Measurements from ENCODE around the gene HEMK1. TPM values are rescaled to one million over a fixed set of nuclear protein-coding genes. Genes with fewer than 3 reads are reported as not detected.

The HEMK1 gene
- total RNA-seq, 1 experiment from 2014 or later, result 20.9 TPM

DNA sequence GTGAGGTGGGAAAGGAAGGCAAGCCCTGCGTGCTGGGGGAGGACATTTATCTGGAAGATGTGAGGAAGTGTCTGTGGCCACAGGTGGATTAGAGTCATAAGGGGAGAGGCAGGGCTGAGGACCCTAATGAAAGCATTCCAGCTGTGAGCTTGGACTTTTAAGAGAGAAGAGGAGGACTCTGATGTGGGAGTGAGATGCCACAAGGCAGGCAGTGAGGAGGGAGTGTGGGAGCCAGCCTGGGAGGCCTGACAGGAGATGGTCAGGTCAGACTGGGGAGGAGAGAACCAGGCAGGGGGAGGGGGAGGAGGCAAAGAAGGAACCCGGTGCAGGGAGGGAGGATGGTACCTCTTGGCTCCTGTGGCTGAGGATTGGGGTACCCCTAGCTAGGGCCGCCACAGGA is 68.6 kb downstream of the HEMK1 start (continued):
- no peak for TF ChIP-seq PRDM15 (CRISPR knock-in tag; IDR thresholded peaks at IDR 0.05)

DNA sequence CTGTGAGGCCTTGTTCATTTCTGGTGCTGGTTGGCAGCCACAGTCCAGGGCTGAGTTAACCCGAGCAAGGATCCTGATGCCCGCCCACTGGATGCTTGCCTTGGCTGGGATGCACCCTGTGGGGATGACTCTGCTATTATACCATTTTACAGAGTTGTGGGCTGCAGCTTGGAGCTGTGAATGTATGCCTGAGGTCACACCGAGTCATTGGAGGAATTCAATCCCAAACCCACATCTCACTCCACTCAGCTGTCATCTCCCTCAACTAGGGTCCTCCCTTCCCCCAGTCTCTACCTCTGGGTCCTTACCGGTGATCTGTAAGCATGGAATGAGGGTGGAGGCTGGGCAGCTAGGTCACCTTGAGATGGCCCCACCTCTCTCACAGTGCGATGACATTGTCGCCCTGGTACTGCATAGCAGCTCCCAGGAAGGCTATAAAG is 69.8 kb downstream of the HEMK1 start:
- no peaks in the 10 kb centered on the region for H3K9me3 Mint-ChIP-seq
- peaks cover 11% of the 10 kb centered on the region for H3K36me3 Mint-ChIP-seq
- no peaks in the 10 kb centered on the region for H3K27me3 Mint-ChIP-seq (ENCODE audit: low read depth)
- ATAC-seq, result no peak
- peaks cover 38% of the 10 kb centered on the region for H3K4me1 Mint-ChIP-seq
- H3K27ac Mint-ChIP-seq, result no peak overlapping the region
- no peak overlapping the region for H3K4me3 Mint-ChIP-seq
- TF ChIP-seq OVOL2 (CRISPR knock-in tag; IDR thresholded peaks at IDR 0.05; ENCODE audit: borderline replicate concordance) (no peak), ZNF232 (CRISPR knock-in tag; IDR thresholded peaks at IDR 0.05) (no peak), TEAD4 (CRISPR knock-in tag; IDR thresholded peaks at IDR 0.05) (no peak), STAT6 (CRISPR knock-in tag; conservative IDR thresholded peaks at IDR 0.05; ENCODE audit: low read depth) (no peak), NFYB (CRISPR knock-in tag; conservative IDR thresholded peaks at IDR 0.05; ENCODE audit: low read depth) (no peak), NR1H2 (CRISPR knock-in tag; IDR thresholded peaks at IDR 0.05) (no peak)
- TF ChIP-seq, protein P1, sequence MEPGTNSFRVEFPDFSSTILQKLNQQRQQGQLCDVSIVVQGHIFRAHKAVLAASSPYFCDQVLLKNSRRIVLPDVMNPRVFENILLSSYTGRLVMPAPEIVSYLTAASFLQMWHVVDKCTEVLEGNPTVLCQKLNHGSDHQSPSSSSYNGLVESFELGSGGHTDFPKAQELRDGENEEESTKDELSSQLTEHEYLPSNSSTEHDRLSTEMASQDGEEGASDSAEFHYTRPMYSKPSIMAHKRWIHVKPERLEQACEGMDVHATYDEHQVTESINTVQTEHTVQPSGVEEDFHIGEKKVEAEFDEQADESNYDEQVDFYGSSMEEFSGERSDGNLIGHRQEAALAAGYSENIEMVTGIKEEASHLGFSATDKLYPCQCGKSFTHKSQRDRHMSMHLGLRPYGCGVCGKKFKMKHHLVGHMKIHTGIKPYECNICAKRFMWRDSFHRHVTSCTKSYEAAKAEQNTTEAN (CRISPR knock-in tag; IDR thresholded peaks at IDR 0.05), result no peak
- TF ChIP-seq, protein P2, sequence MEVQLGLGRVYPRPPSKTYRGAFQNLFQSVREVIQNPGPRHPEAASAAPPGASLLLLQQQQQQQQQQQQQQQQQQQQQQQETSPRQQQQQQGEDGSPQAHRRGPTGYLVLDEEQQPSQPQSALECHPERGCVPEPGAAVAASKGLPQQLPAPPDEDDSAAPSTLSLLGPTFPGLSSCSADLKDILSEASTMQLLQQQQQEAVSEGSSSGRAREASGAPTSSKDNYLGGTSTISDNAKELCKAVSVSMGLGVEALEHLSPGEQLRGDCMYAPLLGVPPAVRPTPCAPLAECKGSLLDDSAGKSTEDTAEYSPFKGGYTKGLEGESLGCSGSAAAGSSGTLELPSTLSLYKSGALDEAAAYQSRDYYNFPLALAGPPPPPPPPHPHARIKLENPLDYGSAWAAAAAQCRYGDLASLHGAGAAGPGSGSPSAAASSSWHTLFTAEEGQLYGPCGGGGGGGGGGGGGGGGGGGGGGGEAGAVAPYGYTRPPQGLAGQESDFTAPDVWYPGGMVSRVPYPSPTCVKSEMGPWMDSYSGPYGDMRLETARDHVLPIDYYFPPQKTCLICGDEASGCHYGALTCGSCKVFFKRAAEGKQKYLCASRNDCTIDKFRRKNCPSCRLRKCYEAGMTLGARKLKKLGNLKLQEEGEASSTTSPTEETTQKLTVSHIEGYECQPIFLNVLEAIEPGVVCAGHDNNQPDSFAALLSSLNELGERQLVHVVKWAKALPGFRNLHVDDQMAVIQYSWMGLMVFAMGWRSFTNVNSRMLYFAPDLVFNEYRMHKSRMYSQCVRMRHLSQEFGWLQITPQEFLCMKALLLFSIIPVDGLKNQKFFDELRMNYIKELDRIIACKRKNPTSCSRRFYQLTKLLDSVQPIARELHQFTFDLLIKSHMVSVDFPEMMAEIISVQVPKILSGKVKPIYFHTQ (CRISPR knock-in tag; IDR thresholded peaks at IDR 0.05), result no peak
- ChIA-PET POLR2A (interaction anchor here (0.5 kb wide), 1 partner anchor 209 kb away, joined by 5 read pairs; no protein-coding TSS in a partner anchor), CTCF (interaction anchor here (1.1 to 3.5 kb wide), 2 partner anchors 13 to 23 kb away, joined by 3 to 16 read pairs; partner anchors contain the start of gene MAPKAPK3)
- no peak for DNase-seq (ENCODE audit: low spot score)

DNA sequence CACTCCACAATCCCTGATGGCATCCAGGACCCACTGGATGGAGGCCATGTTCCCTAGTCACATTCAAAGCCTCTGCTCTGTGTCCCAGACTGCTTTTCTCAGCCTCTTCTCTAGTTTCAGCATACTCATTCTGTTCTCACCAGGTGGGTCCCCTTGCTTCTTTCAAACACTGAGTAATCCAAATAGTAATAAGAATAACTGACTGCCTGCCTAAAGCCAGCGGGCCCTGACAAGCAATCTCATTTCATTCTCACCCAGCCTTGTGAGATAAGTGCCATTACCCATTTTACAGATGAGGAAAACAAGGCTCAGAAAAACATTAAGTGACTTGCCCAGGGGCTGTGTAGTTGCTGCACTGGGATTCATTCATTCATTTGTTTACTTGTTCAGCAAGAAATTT is 73.1 kb downstream of the HEMK1 start:
- H3K4me3 Mint-ChIP-seq, result no peak overlapping the region
- ATAC-seq, result no peak
- H3K27ac Mint-ChIP-seq, result no peak overlapping the region
- ChIA-PET CTCF (interaction anchor here (2.6 kb wide), 1 partner anchor 11 kb away, joined by 10 read pairs; no protein-coding TSS in a partner anchor), POLR2A (no interaction called here)
- no peaks in the 10 kb centered on the region for H3K27me3 Mint-ChIP-seq (ENCODE audit: low read depth)
- DNase-seq (ENCODE audit: low spot score), result no peak
- H3K36me3 Mint-ChIP-seq, result peaks cover 15% of the 10 kb centered on the region
- no peaks in the 10 kb centered on the region for H3K9me3 Mint-ChIP-seq
- H3K4me1 Mint-ChIP-seq, result peaks cover 24% of the 10 kb centered on the region
- TF ChIP-seq USF1 (CRISPR knock-in tag; IDR thresholded peaks at IDR 0.05) (no peak), ZNF416 (CRISPR knock-in tag; IDR thresholded peaks at IDR 0.05) (no peak), GTF2I (CRISPR knock-in tag; conservative IDR thresholded peaks at IDR 0.05) (0 out of 2 replicates have a peak, but pooled peaks have one; percentile 56), CDX4 (CRISPR knock-in tag; IDR thresholded peaks at IDR 0.05; ENCODE audit: borderline replicate concordance) (no peak), JUN (CRISPR knock-in tag; IDR thresholded peaks at IDR 0.05) (no peak), EMX1 (CRISPR knock-in tag; IDR thresholded peaks at IDR 0.05) (no peak)
- TF ChIP-seq, protein P3, sequence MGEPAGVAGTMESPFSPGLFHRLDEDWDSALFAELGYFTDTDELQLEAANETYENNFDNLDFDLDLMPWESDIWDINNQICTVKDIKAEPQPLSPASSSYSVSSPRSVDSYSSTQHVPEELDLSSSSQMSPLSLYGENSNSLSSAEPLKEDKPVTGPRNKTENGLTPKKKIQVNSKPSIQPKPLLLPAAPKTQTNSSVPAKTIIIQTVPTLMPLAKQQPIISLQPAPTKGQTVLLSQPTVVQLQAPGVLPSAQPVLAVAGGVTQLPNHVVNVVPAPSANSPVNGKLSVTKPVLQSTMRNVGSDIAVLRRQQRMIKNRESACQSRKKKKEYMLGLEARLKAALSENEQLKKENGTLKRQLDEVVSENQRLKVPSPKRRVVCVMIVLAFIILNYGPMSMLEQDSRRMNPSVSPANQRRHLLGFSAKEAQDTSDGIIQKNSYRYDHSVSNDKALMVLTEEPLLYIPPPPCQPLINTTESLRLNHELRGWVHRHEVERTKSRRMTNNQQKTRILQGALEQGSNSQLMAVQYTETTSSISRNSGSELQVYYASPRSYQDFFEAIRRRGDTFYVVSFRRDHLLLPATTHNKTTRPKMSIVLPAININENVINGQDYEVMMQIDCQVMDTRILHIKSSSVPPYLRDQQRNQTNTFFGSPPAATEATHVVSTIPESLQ (CRISPR knock-in tag; IDR thresholded peaks at IDR 0.05), result no peak
